IMR-90 (cell line): ENCODE data around the gene RPS19BP1. TPM values are rescaled to one million over a fixed set of nuclear protein-coding genes. Genes with fewer than 3 reads are reported as not detected.
"Not testable (repeated sequence)": the region's sequence is repeated elsewhere in the genome, so short reads cannot be mapped to it uniquely, and the experiment has no call there.

Experiments used
- ATAC-seq: fragments of 200-7000 bp; cut with Tn5 transposase; 2 replicates; pipeline ENCODE4 v1.9.1; 2020; ENCODE audit warnings: low read depth, mild to moderate bottlenecking, moderate library complexity
- BruUV-seq: library from RNA; stranded (reverse); fragments of 400-500 nt; replicated peaks from 2 replicates; lab custom pipeline; 2021; lab: Mats Ljungman, UMichigan
- CTCF ChIA-PET: fragments of 300-600 bp; formaldehyde crosslinking; extraction: SDS; loops from one replicate; lab custom pipeline; 2021; ENCODE audit warnings: antibody characterized with exemption; lab: Yijun Ruan, JAX
- POLR2A ChIA-PET: fragments of 300-600 bp; sonication (Branson Sonifier 250); formaldehyde crosslinking; loops from one replicate; lab custom pipeline; 2022; ENCODE audit warnings: antibody characterized with exemption; ENCODE audit not compliant: unreplicated experiment; lab: Charles Lee
- DNase-seq: peaks from one replicate; pipeline ENCODE4 v3.0.0; 2013
- H2AFZ ChIP-seq: replicated peaks from 2 replicates; pipeline ENCODE3; 2013; ENCODE audit warnings: low read length, mild to moderate bottlenecking; ENCODE audit not compliant: poor library complexity
- H2AK5ac ChIP-seq: 2 replicates; pipeline ENCODE4 v1.6.1; 2013; ENCODE audit warnings: low read depth, low read length, inconsistent platforms
- H2AK9ac ChIP-seq: replicated peaks from 2 replicates; pipeline ENCODE3; 2013; ENCODE audit warnings: mild to moderate bottlenecking, low read depth, low read length, moderate library complexity; ENCODE audit not compliant: poor library complexity
- H2BK120ac ChIP-seq: 2 replicates; pipeline ENCODE4 v1.6.1; 2013; ENCODE audit warnings: low read depth, low read length, inconsistent platforms
- H2BK15ac ChIP-seq: 3 replicates; pipeline ENCODE4 v1.6.1; 2013; ENCODE audit warnings: low read depth, low read length, inconsistent platforms
- H2BK20ac ChIP-seq: 2 replicates; pipeline ENCODE4 v1.6.1; 2013; ENCODE audit warnings: low read depth, mild to moderate bottlenecking, inconsistent platforms, low read length, moderate library complexity
- H2BK5ac ChIP-seq: 2 replicates; pipeline ENCODE4 v1.6.1; 2013; ENCODE audit warnings: mild to moderate bottlenecking, low read depth, low read length, inconsistent platforms; ENCODE audit not compliant: poor library complexity, severe bottlenecking
- H3K14ac ChIP-seq: replicated peaks from 2 replicates; pipeline ENCODE4 v1.6.1; 2013; ENCODE audit warnings: low read depth, low read length, inconsistent platforms
- H3K18ac ChIP-seq: 2 replicates; pipeline ENCODE4 v1.6.1; 2013; ENCODE audit warnings: low read depth, low read length, control low read depth
- H3K23ac ChIP-seq: 2 replicates; pipeline ENCODE4 v1.6.1; 2013; ENCODE audit warnings: low read depth, low read length, inconsistent platforms
- H3K27ac ChIP-seq: 2 replicates; pipeline ENCODE4 v1.5.1; 2013; ENCODE audit warnings: mild to moderate bottlenecking, control low read depth, low read length; ENCODE audit not compliant: insufficient read depth
- H3K27me3 ChIP-seq: 2 replicates; pipeline ENCODE4 v1.6.1; 2013; ENCODE audit warnings: low read length; ENCODE audit not compliant: control insufficient read depth, insufficient read depth
- H3K36me3 ChIP-seq: 2 replicates; pipeline ENCODE4 v1.6.1; 2013; ENCODE audit warnings: low read length, mixed read lengths; ENCODE audit not compliant: control insufficient read depth, insufficient read depth
- H3K4ac ChIP-seq: 2 replicates; pipeline ENCODE4 v1.6.1; 2013; ENCODE audit warnings: low read depth, low read length, inconsistent platforms
- H3K4me1 ChIP-seq: 2 replicates; pipeline ENCODE4 v1.6.1; 2013; ENCODE audit warnings: low read length, mixed read lengths; ENCODE audit not compliant: control insufficient read depth, insufficient read depth
- H3K4me2 ChIP-seq: 2 replicates; pipeline ENCODE4 v1.6.1; 2013; ENCODE audit warnings: low read depth, mild to moderate bottlenecking, control low read depth, low read length, moderate library complexity
- H3K4me3 ChIP-seq: 2 replicates; pipeline ENCODE4 v1.5.1; 2013; ENCODE audit warnings: low read depth, mild to moderate bottlenecking, control low read depth, low read length, moderate library complexity; ENCODE audit not compliant: insufficient read depth
- H3K56ac ChIP-seq: 2 replicates; pipeline ENCODE4 v1.6.1; 2013; ENCODE audit warnings: low read length, inconsistent platforms; ENCODE audit not compliant: insufficient read depth; ENCODE audit errors: extremely low read depth
- H3K79me1 ChIP-seq, 2 experiments: 2 replicates each; pipeline ENCODE4 v1.6.1; 2013; ENCODE audit warnings: low read length in 2 of 2, inconsistent platforms in 1 of 2, low read depth in 1 of 2
- H3K9ac ChIP-seq: 2 replicates; pipeline ENCODE4 v1.6.1; 2013; ENCODE audit warnings: low read depth, low read length, control low read depth
- H3K9me1 ChIP-seq: 2 replicates; pipeline ENCODE4 v1.6.1; 2013; ENCODE audit warnings: low read length, inconsistent platforms; ENCODE audit not compliant: insufficient read depth
- H3K9me3 ChIP-seq: 2 replicates; pipeline ENCODE4 v1.6.1; 2013; ENCODE audit warnings: low read length; ENCODE audit not compliant: control insufficient read depth, insufficient read depth
- H4K20me1 ChIP-seq: 2 replicates; pipeline ENCODE4 v1.6.1; 2013; ENCODE audit warnings: low read length, inconsistent platforms; ENCODE audit not compliant: insufficient read depth
- H4K5ac ChIP-seq: 2 replicates; pipeline ENCODE4 v1.6.1; 2013; ENCODE audit warnings: mild to moderate bottlenecking, low read depth, low read length, control low read depth
- H4K8ac ChIP-seq, 2 experiments: 2 replicates each; pipeline ENCODE4 v1.6.1; 2013; ENCODE audit warnings: low read depth in 2 of 2, low read length in 2 of 2, control low read depth in 1 of 2, inconsistent platforms in 1 of 2
- H4K91ac ChIP-seq: 2 replicates; pipeline ENCODE4 v1.6.1; 2013; ENCODE audit warnings: low read depth, low read length, inconsistent platforms; ENCODE audit not compliant: insufficient read depth
- MAFK ChIP-seq: IDR thresholded peaks from 2 replicates; pipeline ENCODE4 v1.6.1; 2012; ENCODE audit warnings: low read depth, low read length, improper control_type of control experiment
- WGBS, 2 experiments: methylation state at CpG; one replicate each; pipeline versions ENCODE4 v1.1.5 to v1.1.7; 2013; ENCODE audit warnings: missing lambda C conversion rate in 2 of 2; ENCODE audit not compliant: insufficient read length in 1 of 2; ENCODE audit errors: extremely low coverage in 2 of 2; 5-methylcytosine and 5-hydroxymethylcytosine counted together
- dilution Hi-C: fragments of 300-500 bp; cut with HindIII; formaldehyde crosslinking; loops from one replicate; pipeline ENCODE4 v1.14.3; 2018; ENCODE audit warnings: low sequenced_read_pairs; ENCODE audit not compliant: unreplicated experiment
- in situ Hi-C: fragments of 300-500 bp; cut with MboI; formaldehyde crosslinking; loops from 3 replicates; pipeline ENCODE4 v1.14.3; 2019; ENCODE audit warnings: low sequenced_read_pairs, inconsistent platforms, mixed read lengths
- intact Hi-C: fragments of 100-400 bp; cut with micrococcal nuclease; formaldehyde crosslinking; loops from 2 replicates; pipeline ENCODE4 v1.10.0; 2022
- polyA plus RNA-seq, 3 experiments: library from polyadenylated mRNA; depleted of rRNA; stranded (reverse); fragments of >200 nt; gene quantifications; 2 replicates each; pipeline ENCODE4 v1.2.3, GENCODE V29; 2012; ENCODE audit warnings: low replicate concordance in 1 of 3
- total RNA-seq: library from RNA; depleted of rRNA; stranded (reverse); fragments of >200 nt; gene quantifications from 2 replicates; pipeline ENCODE4 v1.2.3, GENCODE V29; 2012

The RPS19BP1 gene
- total and polyA plus RNA-seq, 2 of the 4 experiments (the other 2 are of a cell fraction): 33.0 to 95.4 TPM

GRCh38 chr22:39508393-39508792, 24.2 kb downstream of the RPS19BP1 start:
- no CpG with 5 or more reads among the region's 4 CpGs for WGBS, 2 experiments
- no peak overlapping the region for H3K18ac ChIP-seq
- intact Hi-C loops (no loop called here), in situ Hi-C loops (no loop called here), dilution Hi-C loops (no loop called here)
- H2AK9ac ChIP-seq: no peak overlapping the region
- no peak overlapping the region for H2BK15ac ChIP-seq
- H2AK5ac ChIP-seq: no peak overlapping the region
- H3K4me2 ChIP-seq: no peak overlapping the region
- H2BK120ac ChIP-seq: no peak overlapping the region
- no peak overlapping the region for H3K4ac ChIP-seq
- BruUV-seq: no TSS peak
- DNase-seq (no peak), ATAC-seq (no peak)
- no peak overlapping the region for H2AFZ ChIP-seq
- H2BK20ac ChIP-seq: no peak overlapping the region
- no peak overlapping the region for H4K8ac ChIP-seq
- H3K27ac ChIP-seq: no peak overlapping the region
- H3K4me1 ChIP-seq: 0 out of 2 replicates have a peak, but pooled peaks cover 2% of the 10 kb centered on the region
- no peak overlapping the region for H3K56ac ChIP-seq
- no peak overlapping the region for H4K91ac ChIP-seq
- peaks cover 61% of the 10 kb centered on the region for H3K36me3 ChIP-seq
- POLR2A ChIA-PET: no interaction called here
- H3K9me3 ChIP-seq: no peaks in the 10 kb centered on the region
- H3K4me3 ChIP-seq: no peak overlapping the region
- TF ChIP-seq MAFK: no peak
- H2BK5ac ChIP-seq: no peak overlapping the region
- H3K14ac ChIP-seq: no peak overlapping the region
- H3K79me1 ChIP-seq: peaks cover 42 to 65% of the 10 kb centered on the region in 2 experiments
- no peaks in the 10 kb centered on the region for H3K27me3 ChIP-seq
- H3K9me1 ChIP-seq: no peaks in the 10 kb centered on the region
- H4K20me1 ChIP-seq: peaks cover 31% of the 10 kb centered on the region
- CTCF ChIA-PET: no interaction called here
- H3K9ac ChIP-seq: no peak overlapping the region
- no peak overlapping the region for H3K23ac ChIP-seq
- no peak overlapping the region for H4K5ac ChIP-seq

GRCh38 chr22:39507021-39507420, 25.5 kb downstream of the RPS19BP1 start:
- H2BK120ac ChIP-seq, H4K8ac ChIP-seq, POLR2A ChIA-PET, H3K27ac ChIP-seq, CTCF ChIA-PET, H2BK5ac ChIP-seq, H3K9me3 ChIP-seq, H2BK20ac ChIP-seq, H3K23ac ChIP-seq, dilution Hi-C loops, H4K91ac ChIP-seq, H3K14ac ChIP-seq, H2AK9ac ChIP-seq, H2AFZ ChIP-seq, H3K9me1 ChIP-seq, H3K56ac ChIP-seq, H3K4ac ChIP-seq, H3K4me3 ChIP-seq, BruUV-seq, DNase-seq, intact Hi-C loops, H4K5ac ChIP-seq, H2BK15ac ChIP-seq, H3K9ac ChIP-seq, H3K27me3 ChIP-seq, H3K4me1 ChIP-seq, H3K18ac ChIP-seq, in situ Hi-C loops, H2AK5ac ChIP-seq, H3K4me2 ChIP-seq, ATAC-seq: not testable (repeated sequence)
- 79% methylated on average over 6 of the region's 10 CpGs; no CpG with 5 or more reads in 1 of the 2 experiments for WGBS, 2 experiments
- Histone ChIP-seq H3K36me3 (peaks cover 53% of the 10 kb centered on the region), H4K20me1 (peaks cover 36% of the 10 kb centered on the region), H3K79me1 (peaks cover 42 to 77% of the 10 kb centered on the region in 2 experiments)
